Measurements from ENCODE around the gene UBE2K.
A peak's percentile ranks its signal among the peaks of the same experiment; 100 is the strongest.

UBE2K gene

GRCh38 chr4:39721788-39722187 lies 23.9 kb downstream of the UBE2K start:
- no peak overlapping the region for H2AK5ac ChIP-seq (ENCODE audit: low read length)
- H3K4me3 ChIP-seq (ENCODE audit: low read depth, low read length), result no peak overlapping the region
- H3K4me1 ChIP-seq (ENCODE audit: control insufficient read depth in 1 of 2, insufficient read depth in 2 of 2, low read length in 2 of 2), result peaks cover 11 to 13% of the 10 kb centered on the region in 2 experiments
- H4K12ac ChIP-seq (ENCODE audit: low read depth, low read length), result no peak overlapping the region
- no peaks in the 10 kb centered on the region for H3K79me1 ChIP-seq (ENCODE audit: low read length)
- H3K4me2 ChIP-seq (ENCODE audit: low read length), result no peak overlapping the region
- H3K36me3 ChIP-seq (ENCODE audit: control insufficient read depth in 1 of 2, insufficient read depth in 2 of 2, low read length in 2 of 2), result peaks cover 4 to 10% of the 10 kb centered on the region in 2 experiments
- H2AFZ ChIP-seq (ENCODE audit: insufficient read depth, low read length, poor library complexity), result no peak overlapping the region
- H3K9ac ChIP-seq (ENCODE audit: low read length), result no peak overlapping the region
- no peak overlapping the region for H2BK5ac ChIP-seq (ENCODE audit: low read depth, low read length, poor library complexity)
- no peak for DNase-seq
- no peak overlapping the region for H3K23ac ChIP-seq (ENCODE audit: low read length)
- H3K18ac ChIP-seq (ENCODE audit: low read length), result no peak overlapping the region
- no peak overlapping the region for H3K14ac ChIP-seq (ENCODE audit: low read length)
- H2BK12ac ChIP-seq (ENCODE audit: low read length), result no peak overlapping the region
- no peak overlapping the region for H4K8ac ChIP-seq (ENCODE audit: low read depth, low read length)
- no peaks in the 10 kb centered on the region for H3K27me3 ChIP-seq (ENCODE audit: insufficient read depth, low read length)
- peak overlapping the region; percentile 26 for H3K4ac ChIP-seq (ENCODE audit: low read depth, low read length)
- no peak overlapping the region for H2BK120ac ChIP-seq (ENCODE audit: insufficient read depth, low read length, poor library complexity)
- H3K27ac ChIP-seq (ENCODE audit: low read depth, low read length), result no peak overlapping the region
- peaks cover 21% of the 10 kb centered on the region for H3K79me2 ChIP-seq (ENCODE audit: control insufficient read depth, insufficient read depth, low read length, poor library complexity)
- no peaks in the 10 kb centered on the region for H3K9me3 ChIP-seq (ENCODE audit: insufficient read depth, low read depth, low read length)
- H4K91ac ChIP-seq (ENCODE audit: low read depth, low read length), result no peak overlapping the region
- no CpG with 5 or more reads among the region's 7 CpGs for WGBS (ENCODE audit: extremely low coverage, insufficient coverage, insufficient read length)

GRCh38 chr4:39729557-39729956 lies 31.6 kb downstream of the UBE2K start:
- no peak overlapping the region for H3K18ac ChIP-seq (ENCODE audit: low read length)
- peak; percentile 59 to 89 for DNase-seq
- H3K36me3 ChIP-seq (ENCODE audit: control insufficient read depth in 1 of 2, insufficient read depth in 2 of 2, low read length in 2 of 2), result peaks cover 3 to 8% of the 10 kb centered on the region in 2 experiments
- no peak overlapping the region for H3K4me2 ChIP-seq (ENCODE audit: low read length)
- H3K79me2 ChIP-seq (ENCODE audit: control insufficient read depth, insufficient read depth, low read length, poor library complexity), result peaks cover 12% of the 10 kb centered on the region
- H3K14ac ChIP-seq (ENCODE audit: low read length), result no peak overlapping the region
- H2AK5ac ChIP-seq (ENCODE audit: low read length), result no peak overlapping the region
- no peaks in the 10 kb centered on the region for H3K79me1 ChIP-seq (ENCODE audit: low read length)
- no peak overlapping the region for H2AFZ ChIP-seq (ENCODE audit: insufficient read depth, low read length, poor library complexity)
- no peak overlapping the region for H3K9ac ChIP-seq (ENCODE audit: low read length)
- H3K9me3 ChIP-seq (ENCODE audit: insufficient read depth, low read depth, low read length), result no peaks in the 10 kb centered on the region
- no peak overlapping the region for H4K91ac ChIP-seq (ENCODE audit: low read depth, low read length)
- WGBS (ENCODE audit: extremely low coverage, insufficient coverage, insufficient read length), result no CpG with 5 or more reads among the region's 4 CpGs
- no peak overlapping the region for H3K4ac ChIP-seq (ENCODE audit: low read depth, low read length)
- H4K12ac ChIP-seq (ENCODE audit: low read depth, low read length), result no peak overlapping the region
- no peak overlapping the region for H4K8ac ChIP-seq (ENCODE audit: low read depth, low read length)
- H2BK5ac ChIP-seq (ENCODE audit: low read depth, low read length, poor library complexity), result no peak overlapping the region
- no peak overlapping the region for H2BK120ac ChIP-seq (ENCODE audit: insufficient read depth, low read length, poor library complexity)
- H3K27me3 ChIP-seq (ENCODE audit: insufficient read depth, low read length), result no peaks in the 10 kb centered on the region
- H3K23ac ChIP-seq (ENCODE audit: low read length), result no peak overlapping the region
- H3K4me1 ChIP-seq (ENCODE audit: control insufficient read depth in 1 of 2, insufficient read depth in 2 of 2, low read length in 2 of 2), result peaks cover 3% of the 10 kb centered on the region in 2 experiments
- H3K4me3 ChIP-seq (ENCODE audit: low read depth, low read length), result no peak overlapping the region
- H2BK12ac ChIP-seq (ENCODE audit: low read length), result no peak overlapping the region
- H3K27ac ChIP-seq (ENCODE audit: low read depth, low read length), result no peak overlapping the region

GRCh38 chr4:39730072-39730471 lies 32.1 kb downstream of the UBE2K start:
- Histone ChIP-seq H3K4me2 (ENCODE audit: low read length) (no peak overlapping the region), H2AFZ (ENCODE audit: insufficient read depth, low read length, poor library complexity) (no peak overlapping the region), H3K27ac (ENCODE audit: low read depth, low read length) (no peak overlapping the region), H4K91ac (ENCODE audit: low read depth, low read length) (no peak overlapping the region), H3K9ac (ENCODE audit: low read length) (no peak overlapping the region), H2BK120ac (ENCODE audit: insufficient read depth, low read length, poor library complexity) (no peak overlapping the region), H3K23ac (ENCODE audit: low read length) (no peak overlapping the region), H2AK5ac (ENCODE audit: low read length) (no peak overlapping the region), H3K79me1 (ENCODE audit: low read length) (no peaks in the 10 kb centered on the region), H3K27me3 (ENCODE audit: insufficient read depth, low read length) (no peaks in the 10 kb centered on the region), H3K14ac (ENCODE audit: low read length) (no peak overlapping the region), H3K9me3 (ENCODE audit: insufficient read depth, low read depth, low read length) (no peaks in the 10 kb centered on the region), H2BK12ac (ENCODE audit: low read length) (no peak overlapping the region), H3K4ac (ENCODE audit: low read depth, low read length) (peak overlapping the region; percentile 72), H3K4me1 (ENCODE audit: control insufficient read depth in 1 of 2, insufficient read depth in 2 of 2, low read length in 2 of 2) (peaks cover under 1 to 1% of the 10 kb centered on the region in 2 experiments), H2BK5ac (ENCODE audit: low read depth, low read length, poor library complexity) (no peak overlapping the region), H3K4me3 (ENCODE audit: low read depth, low read length) (no peak overlapping the region), H3K79me2 (ENCODE audit: control insufficient read depth, insufficient read depth, low read length, poor library complexity) (peaks cover 12% of the 10 kb centered on the region), H4K12ac (ENCODE audit: low read depth, low read length) (no peak overlapping the region), H3K18ac (ENCODE audit: low read length) (no peak overlapping the region), H3K36me3 (ENCODE audit: control insufficient read depth in 1 of 2, insufficient read depth in 2 of 2, low read length in 2 of 2) (peaks cover 3 to 8% of the 10 kb centered on the region in 2 experiments), H4K8ac (ENCODE audit: low read depth, low read length) (no peak overlapping the region)
- WGBS (ENCODE audit: extremely low coverage, insufficient coverage, insufficient read length), result no CpG with 5 or more reads among the region's 3 CpGs
- DNase-seq, result peak in 1 of 2 donors; percentile 29

- Histone ChIP-seq H4K12ac (ENCODE audit: low read depth, low read length) (no peak overlapping the region), H2BK5ac (ENCODE audit: low read depth, low read length, poor library complexity) (no peak overlapping the region), H3K79me2 (ENCODE audit: control insufficient read depth, insufficient read depth, low read length, poor library complexity) (peaks cover 8% of the 10 kb centered on the region), H4K91ac (ENCODE audit: low read depth, low read length) (no peak overlapping the region), H2BK120ac (ENCODE audit: insufficient read depth, low read length, poor library complexity) (no peak overlapping the region), H3K36me3 (ENCODE audit: control insufficient read depth in 1 of 2, insufficient read depth in 2 of 2, low read length in 2 of 2) (peaks cover 2 to 3% of the 10 kb centered on the region in 2 experiments), H3K27ac (ENCODE audit: low read depth, low read length) (no peak overlapping the region), H3K79me1 (ENCODE audit: low read length) (no peaks in the 10 kb centered on the region), H3K4me1 (ENCODE audit: control insufficient read depth in 1 of 2, insufficient read depth in 2 of 2, low read length in 2 of 2) (no peaks in the 10 kb centered on the region), H2AFZ (ENCODE audit: insufficient read depth, low read length, poor library complexity) (no peak overlapping the region), H2BK12ac (ENCODE audit: low read length) (no peak overlapping the region), H3K4me2 (ENCODE audit: low read length) (no peak overlapping the region), H3K14ac (ENCODE audit: low read length) (no peak overlapping the region), H3K27me3 (ENCODE audit: insufficient read depth, low read length) (no peaks in the 10 kb centered on the region), H4K8ac (ENCODE audit: low read depth, low read length) (no peak overlapping the region), H3K18ac (ENCODE audit: low read length) (no peak overlapping the region), H2AK5ac (ENCODE audit: low read length) (no peak overlapping the region), H3K9ac (ENCODE audit: low read length) (no peak overlapping the region), H3K4ac (ENCODE audit: low read depth, low read length) (no peak overlapping the region), H3K4me3 (ENCODE audit: low read depth, low read length) (no peak overlapping the region), H3K23ac (ENCODE audit: low read length) (no peak overlapping the region), H3K9me3 (ENCODE audit: insufficient read depth, low read depth, low read length) (no peaks in the 10 kb centered on the region)
- no CpG with 5 or more reads among the region's 2 CpGs for WGBS (ENCODE audit: extremely low coverage, insufficient coverage, insufficient read length)
- DNase-seq, result no peak
These were observed 34.0 kb downstream of the UBE2K start for GRCh38 chr4:39731908-39732307.

Data from trophoblast cell (in vitro differentiated cells and primary cell).